CD4-positive, alpha-beta T cell treated with Interleukin-4 for 1 hour (primary cell): ENCODE data around the gene CDK13.
"Not testable (repeated sequence)": the region's sequence is repeated elsewhere in the genome, so short reads cannot be mapped to it uniquely, and the experiment has no call there.

ENCODE experiments used
- DNase-seq, 2 donors: peaks; one replicate each; pipeline ENCODE4 v3.0.0-alpha.2; 2020 to 2022

The CDK13 gene

DNA sequence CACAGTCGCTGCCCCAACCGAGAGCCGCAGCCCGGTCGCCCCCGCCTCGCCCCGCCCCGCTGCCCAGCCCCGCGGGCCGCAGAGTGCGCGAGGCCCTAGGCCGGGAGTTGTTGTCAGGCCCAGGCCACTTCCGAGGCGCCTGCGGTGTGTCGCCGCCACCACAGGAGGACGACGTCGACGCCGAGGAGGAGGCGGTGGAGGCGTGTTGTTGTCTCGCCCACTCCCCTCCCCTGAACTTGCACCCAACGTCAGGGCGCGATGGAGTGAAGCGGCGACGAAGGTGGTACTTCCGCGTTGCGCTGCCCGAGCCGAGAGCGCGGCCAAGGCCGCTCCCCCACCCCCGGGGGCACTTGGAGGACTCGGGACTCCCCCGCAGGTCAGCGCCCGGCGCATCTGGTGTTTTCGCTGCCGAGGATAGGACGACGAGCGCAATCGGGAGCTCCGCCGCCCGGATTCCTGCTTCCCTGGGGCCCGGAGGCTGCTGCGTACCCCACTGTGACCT, at the start of gene CDK13:
Gene CDK13, plus strand, starts transcription at position 286 of the 502 bp plus-strand sequence. CDS start 386 bp downstream, outside the sequence.
- DNase-seq = peak; percentile 93 to 94

DNA sequence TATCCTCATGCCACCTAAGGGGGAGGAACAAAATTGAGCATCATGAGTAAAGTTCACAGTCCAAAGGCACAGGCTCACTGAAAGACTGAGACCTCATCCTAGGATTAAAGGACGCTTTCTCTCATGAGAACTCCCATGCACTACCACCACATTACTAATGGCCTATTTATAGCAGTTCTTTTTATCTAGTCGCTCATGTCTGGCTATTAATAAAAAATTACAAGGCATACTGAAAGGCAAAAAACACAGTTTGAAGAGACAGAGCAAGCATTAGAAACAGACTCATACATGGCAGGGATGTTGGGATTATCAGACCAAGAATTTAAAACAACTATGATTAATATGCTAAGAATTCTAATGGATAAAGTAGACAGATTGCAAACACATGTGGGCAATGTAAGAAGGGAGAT, 46.0 kb upstream of the CDK13 start:
- DNase-seq = no peak

DNA sequence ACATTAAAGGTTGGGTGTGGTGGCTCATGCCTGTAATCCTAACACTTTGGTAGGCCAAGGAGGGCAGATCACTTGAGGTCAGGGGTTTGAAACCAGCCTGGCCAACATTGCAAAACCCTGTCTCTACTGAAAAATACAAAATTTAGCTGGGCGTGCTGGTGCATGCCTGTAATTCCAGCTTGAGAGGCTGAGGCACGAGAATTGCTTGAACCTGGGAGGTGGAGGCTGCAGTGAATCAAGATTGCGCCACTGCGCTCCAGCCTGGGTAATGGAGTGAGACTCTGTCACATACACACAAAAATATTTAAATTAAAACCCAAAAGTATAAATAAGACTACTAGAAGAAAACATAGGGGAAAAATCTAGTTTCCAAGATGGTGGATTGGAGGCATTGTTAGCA, 41.9 kb upstream of the CDK13 start:
- DNase-seq = no peak

DNA sequence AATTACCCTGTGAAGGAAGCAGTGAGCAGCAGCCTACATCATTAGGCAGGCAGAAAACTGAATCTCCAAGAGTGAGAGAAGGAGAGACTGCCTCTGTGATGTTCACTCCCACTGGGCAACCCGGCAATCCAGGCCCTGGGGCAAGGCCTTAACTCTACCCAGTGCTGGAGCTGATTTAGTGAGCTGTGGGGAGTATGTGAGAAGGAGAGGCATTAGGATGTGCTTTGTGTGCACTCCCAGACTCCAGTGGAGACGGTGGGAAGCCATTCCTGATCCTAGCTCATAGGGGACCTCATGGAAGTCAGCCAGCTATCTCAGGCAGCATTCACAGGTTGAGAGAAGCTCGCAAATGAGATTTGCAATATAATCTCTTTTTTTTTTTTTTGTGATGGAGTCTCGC, 41.1 kb upstream of the CDK13 start:
- no peak for DNase-seq

DNA sequence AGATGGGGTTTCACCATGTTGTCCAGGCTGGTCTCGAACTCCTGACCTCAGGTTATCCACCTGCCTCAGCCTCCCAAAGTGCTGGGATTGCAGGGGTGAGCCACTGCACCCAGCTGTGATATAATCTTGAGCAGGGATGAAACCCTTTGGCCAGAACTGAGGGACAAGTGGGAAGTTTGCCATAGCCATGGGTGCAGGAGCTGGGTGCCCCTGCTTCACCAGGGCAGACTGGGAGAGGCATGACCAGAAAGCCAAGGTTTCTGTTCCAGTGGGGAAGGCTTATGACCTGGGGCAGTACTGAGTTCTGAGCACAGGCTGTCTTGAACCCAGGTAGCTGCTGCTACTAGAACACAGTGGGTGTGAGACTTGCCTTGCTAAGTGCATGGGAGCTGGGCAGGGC, 40.5 kb upstream of the CDK13 start:
- no peak for DNase-seq

DNA sequence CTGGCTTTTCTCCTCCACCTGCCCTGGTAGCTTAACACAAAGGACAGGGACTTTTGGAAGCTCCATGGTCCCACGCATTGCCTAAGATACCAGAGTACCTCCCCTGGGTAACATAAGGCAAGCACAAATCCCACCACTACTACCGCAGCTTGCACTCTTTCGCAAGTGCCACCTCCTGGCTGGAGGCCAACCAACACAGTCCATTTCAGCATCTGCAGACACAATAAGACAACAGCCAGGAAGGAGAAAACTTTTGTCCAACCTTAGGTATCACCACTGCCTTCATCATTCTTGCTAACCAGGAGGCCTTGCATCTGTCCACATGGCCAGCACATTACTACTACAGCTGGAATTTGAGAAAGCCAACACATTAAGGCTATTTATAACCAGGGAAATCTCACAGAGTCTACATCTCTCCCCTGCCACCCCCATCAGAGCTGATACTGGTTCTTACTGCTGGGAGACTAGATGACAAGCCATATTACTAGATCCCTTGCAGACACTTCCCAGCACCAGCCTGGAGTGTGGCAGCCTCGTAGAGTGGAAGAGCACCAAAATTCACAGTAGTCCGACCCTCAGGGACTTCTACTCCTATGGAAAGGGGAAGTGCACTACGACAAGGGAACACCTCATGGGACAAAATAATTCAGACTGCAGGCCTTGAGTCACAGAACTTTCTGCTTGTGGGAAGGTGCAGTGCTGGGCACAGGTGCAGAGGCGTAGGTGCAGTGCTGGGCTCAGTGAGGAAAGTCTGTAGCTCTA, 39.8 kb upstream of the CDK13 start:
- no peak for DNase-seq

DNA sequence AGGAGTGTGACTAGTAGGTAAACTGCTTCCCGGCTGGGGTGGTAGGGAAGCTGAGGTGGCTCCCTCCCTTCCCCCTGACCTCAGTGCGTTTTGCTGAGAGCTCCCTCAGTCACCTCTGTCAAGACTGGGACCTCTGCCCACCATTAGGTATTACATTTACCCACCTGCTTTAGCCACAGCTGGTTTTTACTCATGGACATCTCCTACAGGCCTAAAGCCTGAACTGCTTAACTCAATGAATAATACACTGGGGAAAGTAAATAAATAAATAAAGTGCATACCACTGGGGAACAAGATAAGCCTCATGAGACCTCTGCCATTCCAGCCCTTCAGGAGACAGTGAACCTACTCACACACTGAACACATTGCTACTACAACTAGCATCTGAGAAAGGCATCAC, 38.9 kb upstream of the CDK13 start:
- no peak for DNase-seq

DNA sequence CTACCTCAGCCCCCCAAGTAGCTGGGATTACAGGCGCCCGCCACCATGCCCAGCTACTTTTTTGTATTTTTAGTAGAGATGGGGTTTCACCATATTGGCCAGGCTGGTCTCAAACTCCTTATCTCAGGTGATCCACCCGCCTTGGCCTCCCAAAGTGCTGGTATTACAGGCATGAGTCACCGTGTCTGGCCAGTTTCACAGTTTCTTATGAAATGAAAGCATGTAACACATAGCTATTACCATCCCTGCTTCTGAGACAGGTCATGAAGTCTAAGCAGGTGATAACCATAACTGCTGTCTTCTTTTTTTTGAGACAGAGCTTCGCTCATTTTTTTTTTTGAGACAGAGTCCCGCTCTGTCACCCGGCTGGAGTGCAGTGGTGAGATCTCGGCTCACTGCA, 34.2 kb upstream of the CDK13 start:
- DNase-seq = not testable (repeated sequence)

DNA sequence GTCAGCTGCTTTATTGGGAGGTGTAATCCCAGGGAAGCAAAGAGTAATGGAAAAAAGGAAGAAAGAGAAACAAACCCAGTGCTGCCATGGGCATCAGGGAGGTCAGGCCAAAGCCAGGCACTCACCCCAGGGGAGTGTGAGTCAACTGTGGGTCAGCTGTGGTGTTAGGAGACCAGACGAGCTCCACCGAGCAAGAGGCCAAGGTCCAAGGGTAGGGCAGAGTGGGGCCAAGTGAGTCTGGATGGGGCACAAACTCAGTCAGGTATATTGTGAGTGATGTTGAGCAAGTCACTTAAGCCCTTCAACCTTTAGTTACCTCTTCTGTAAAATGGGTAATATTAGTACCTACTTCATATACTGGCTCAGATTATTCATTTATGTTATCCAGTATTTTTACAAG, 30.4 kb upstream of the CDK13 start:
- DNase-seq = no peak

DNA sequence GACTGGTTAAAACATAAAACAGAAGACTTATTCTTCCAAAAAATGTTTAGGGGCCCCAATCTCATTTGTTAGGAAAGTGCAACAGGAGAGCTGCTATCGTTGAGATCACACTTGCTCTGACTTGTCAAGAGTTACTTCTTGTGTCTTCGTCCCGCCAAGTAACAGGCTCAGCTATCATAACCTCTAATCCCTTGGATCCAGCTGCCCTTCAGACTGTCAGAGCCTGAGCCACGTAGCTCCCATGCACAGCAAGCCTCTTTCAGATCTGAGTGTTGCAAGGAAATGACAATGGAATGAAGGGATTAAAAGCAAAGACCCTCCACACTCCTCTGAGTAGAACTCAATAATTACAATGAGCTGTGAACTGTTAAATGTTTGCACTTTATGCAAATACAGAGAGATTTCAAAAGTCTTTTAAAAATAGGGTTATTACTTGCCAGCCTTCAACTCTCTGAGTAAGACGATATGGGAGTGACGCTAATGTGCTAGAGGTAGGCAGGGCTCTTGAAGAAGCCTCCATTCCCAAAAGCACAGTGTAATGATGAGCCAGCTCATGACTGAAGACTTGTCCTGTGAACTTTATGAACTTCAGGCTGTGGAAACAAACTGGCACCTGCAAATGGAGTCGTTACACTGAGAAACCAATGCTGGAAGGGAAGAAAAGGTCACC, 28.4 kb upstream of the CDK13 start:
- no peak for DNase-seq

DNA sequence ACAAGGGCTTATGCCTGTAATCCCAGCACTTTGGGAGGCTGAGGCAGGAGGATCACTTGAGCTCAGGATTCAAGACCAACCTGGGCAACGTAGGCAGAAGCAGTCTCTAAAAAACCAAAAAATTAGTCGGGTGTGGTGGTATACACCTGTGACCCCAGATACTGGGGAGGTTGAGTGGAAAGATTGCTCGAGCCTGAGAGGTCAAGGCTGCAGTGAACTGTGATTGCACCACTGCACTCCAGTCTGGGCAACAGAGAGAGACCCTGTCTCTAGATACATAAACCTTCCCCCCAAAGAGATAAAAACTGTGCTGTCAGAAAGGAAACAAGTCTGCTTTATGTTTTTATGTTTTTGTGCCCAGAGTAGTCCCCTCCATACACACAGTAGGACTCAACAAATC, 27.5 kb upstream of the CDK13 start:
- DNase-seq = no peak

DNA sequence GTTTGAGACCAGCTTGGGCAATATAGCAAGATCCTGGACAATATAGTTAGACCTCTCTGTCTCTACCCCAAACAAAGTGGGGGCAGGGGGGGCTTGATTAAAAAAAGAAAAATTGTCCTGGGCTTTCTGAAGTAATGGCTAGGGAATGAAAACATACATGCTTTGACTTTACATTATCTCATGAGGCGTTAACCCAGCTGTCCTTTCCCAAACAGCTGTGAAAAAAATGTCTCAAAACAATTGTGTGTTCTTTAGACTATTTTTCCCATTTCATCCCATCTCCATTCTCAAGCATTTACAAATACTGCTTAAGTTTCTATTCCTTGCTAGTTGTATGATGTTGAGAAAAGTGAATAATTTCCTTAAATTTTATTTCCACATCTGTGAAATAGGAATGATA, 27.0 kb upstream of the CDK13 start:
- DNase-seq = no peak

DNA sequence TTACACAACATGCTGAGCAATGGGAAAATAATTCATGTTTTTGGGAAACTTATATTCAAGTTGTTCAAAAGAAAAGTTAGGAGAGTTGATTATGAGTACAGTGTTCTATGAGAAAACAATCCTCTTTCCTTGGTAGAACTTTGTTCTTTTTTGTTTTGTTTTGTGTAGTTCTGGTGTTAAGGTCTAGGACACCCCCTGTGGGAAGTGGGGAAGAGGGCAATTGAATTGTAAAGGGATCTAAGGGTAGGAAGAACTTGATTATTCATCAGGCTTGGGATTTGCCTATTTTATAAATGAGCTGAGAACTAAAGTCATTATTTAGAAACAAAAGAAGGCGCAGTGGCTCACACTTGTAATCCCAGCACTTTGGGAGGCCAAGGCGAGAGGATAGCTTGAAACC, 25.9 kb upstream of the CDK13 start:
- no peak for DNase-seq

DNA sequence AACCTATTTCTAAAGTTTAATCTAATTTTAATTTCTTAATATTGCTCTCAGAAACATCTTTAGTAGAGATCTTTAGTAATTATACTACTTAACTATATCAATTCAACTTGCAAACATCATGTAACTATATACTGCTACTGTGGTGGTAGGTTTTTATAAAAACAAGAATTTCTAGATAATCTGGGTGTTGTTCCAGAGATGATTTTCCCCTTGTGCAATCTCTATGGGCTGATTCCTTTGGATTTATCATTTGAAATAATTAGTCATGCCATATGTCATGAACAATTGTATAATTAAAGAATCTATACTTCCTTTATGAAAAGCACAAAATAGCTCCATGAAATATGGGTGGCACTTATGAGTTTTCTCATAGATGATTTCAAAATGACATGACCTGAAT, 23.9 kb upstream of the CDK13 start:
- DNase-seq = no peak

DNA sequence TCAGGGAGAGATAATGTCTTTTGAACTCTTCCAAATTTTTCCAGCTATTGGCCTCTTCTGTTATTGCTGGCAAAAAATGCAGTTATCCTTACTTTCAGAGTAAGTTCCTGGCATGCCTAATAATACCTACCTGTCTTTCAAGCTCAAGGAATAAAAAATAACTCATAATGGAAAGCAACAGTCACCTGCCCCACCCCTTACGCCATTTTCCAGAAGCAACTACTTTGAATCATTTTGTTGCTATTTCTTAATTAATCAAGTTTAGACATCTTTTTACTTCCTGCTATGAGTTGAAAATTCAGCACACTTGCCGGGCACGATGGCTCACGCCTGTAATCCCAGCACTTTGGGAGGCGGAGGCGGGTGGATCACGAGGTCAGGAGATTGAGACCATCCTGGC, 23.0 kb upstream of the CDK13 start:
- no peak for DNase-seq

DNA sequence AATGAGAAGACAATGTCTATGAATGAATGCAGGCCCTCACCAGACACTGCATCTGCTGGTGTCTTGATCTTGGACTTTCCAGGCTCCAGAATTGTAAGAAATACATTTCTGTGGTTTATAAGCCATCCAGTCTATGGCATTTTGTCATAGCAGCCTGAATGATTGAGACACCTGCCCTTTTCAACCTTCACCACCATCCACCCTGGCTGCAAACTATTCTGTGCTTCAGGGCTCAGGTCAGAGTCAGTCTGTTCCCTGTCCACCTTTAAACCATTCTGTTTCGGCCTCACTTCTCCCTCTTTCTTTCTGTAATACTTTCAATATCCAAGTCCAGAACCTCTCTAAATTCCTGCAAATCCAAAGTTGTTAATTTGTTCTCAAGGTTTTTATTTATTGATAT, 15.9 kb upstream of the CDK13 start:
- no peak for DNase-seq

DNA sequence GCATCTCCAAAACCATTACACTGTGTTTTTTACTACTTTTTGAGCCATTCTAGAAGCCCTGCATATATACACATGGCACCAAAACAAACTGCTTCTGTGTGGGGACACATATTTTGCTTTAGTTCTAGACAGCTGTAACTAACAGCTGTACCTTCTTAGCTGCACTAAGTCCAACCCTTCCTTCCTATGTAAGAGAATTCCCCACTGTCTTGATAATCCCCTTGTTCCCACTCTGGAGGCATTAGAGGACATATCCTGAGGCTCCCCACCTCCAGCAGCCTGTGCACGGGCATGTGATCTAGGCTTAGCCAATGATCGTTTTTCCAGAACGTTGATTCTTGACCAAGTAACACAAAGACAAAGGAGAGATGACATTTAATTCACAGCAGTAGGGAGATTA, 13.3 kb upstream of the CDK13 start:
- DNase-seq = no peak

DNA sequence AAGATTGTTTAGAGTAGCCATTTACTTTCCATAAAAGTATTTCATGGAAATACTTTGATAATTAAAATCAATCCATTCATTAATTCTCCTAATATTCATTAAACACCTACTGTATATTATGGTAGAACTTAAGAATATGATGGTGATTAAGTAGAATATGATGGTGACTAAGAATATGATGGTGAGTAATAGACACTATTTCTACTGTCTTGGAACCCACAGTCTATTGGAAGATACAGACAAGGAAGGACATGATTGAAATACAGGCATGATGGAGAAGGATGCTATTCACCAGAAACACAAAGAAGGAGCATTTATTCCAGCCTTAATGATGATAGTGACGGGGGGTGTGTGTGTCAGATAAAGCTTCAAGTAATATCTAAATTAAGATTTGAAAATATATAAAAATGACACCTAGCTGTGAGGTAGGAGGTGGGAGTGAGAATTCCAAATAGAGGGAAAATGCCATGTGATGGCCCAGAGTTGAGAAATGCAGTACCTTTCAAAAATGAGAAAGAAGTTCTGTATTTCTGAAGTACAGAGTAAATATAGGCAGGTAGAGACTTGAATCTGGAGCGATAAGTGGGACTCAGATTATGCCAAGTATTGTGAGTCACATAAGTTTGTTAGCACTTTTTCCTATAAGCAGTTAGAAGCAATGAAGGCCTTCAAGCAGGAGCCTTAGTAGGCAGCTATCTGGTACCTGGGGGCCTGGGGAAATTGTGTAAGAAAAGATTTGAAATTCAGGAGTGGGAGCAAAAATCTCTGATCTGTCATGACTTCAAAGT, 12.5 kb upstream of the CDK13 start:
- no peak for DNase-seq

DNA sequence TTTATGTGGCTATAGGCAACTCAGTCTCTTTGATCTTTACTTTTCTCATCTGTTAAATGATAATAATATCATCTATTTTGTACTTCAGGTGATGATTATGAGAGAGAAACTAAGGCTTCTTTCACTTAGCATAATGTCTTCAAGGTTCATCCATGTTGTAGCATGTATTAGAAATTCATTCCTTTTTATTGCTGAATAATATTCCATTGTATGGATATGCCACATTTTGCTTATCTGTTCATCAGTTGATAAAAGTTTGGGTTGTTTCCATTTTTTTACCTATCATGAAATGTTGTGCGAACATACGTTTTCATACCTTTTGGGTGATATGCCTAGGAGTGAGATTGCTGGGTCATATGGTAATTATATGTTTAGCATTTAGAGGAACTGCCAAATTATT, 7.2 kb upstream of the CDK13 start:
- DNase-seq = no peak

DNA sequence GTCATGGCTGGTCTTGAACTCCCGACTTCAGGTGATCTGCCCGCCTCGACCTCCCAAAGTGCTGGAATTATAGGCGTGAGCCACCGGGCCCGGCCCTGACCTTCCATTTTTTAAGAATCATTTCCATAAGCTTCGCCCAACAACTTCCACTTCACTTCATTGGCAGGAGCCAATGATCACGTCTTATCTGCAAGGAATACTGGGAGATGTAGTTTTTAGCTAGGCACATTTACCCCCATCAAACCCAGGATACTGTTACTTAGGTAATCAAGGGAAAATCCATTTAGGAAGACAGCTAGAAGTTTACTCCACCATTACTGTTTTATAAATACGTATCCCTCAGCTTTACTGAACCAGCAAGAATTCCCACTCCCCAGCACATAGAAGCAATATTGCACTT, 3.4 kb upstream of the CDK13 start:
- no peak for DNase-seq

DNA sequence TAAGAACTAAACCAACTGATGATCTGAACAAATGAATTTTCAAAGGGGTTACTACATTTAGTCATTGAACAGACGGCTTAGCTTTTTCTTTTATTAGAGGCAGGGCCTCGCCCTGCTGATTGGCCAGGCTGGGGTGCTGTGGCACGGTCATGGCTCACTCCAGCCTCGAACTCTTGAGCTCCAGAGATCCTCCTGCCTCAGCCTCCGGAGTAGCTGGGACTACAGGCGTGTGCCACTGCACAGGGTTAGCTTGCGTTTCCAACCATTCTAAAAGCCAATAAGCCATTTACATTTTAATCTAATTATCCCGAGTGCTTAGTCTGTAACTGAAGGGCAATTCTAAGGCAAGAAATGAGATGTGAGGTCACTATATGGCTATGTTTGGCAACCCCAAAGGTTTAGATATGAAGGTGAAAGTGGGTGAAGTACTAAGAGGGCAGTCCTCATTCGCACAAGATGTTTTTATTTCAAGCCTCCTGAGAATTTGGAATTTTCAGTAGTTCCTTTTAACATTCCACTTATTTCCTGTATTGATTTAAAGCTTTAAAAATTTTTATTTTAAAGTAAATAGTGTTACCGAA, 1.6 kb upstream of the CDK13 start:
- DNase-seq = no peak

DNA sequence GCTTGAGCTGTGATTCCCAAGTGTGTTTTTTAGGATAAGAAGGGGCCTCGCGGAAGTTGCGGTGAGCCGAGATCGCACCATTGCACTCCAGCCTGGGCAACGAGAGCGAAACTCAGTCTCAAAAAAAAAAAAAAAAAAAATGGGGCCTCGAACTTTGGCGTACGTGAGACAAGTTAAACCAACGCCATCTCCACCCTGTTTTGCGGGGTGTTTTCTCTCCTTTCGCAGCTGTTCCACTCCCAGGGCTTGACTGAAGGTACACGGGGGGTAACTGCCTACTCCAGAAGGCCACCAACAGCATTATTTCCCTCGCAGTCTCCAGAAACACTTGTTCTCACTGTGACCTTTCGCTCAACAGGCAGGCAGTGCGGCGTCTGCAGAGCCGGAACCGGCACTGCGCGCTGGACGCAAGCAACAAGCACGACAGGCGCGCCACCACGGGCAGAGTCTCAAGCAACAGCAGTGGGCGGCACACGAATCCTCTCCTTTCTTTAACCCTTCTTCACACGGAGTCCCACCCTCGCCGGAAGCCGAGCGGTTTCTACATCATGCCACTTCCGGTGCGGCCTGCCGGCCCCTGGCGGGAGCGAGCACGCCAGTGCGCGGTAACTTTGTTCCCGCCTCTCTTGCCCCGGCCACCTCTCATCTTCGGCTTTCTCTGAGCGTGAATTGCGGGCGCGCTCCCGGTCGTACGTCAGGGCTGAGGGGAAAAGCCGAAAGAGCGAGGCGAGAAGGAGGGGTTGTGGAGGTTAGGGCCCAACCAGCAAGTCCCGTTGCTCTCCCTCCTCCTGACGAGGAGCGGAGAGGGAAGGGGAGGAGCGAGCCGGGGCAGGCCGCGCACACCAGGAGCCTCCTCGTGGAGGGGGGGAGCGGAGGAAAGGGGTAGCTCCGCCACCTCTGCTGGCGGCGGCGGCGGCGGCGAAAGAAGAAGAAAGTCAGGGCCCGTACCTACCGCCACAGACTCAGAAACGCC, 814 bp upstream of the CDK13 start:
- DNase-seq = peak; percentile 98 to 99
